Fibroblast of villous mesenchyme (primary cell): ENCODE results near the gene CFAP65. TPM values are rescaled to one million over a fixed set of nuclear protein-coding genes. Genes with fewer than 3 reads are reported as not detected.

Experiments
- DNase-seq: peaks from one replicate; pipeline ENCODE4 v3.0.0-alpha.2; 2010; ENCODE audit warnings: low read depth
- H3K4me3 ChIP-seq: 2 replicates; pipeline ENCODE4 v1.5.1; 2011; ENCODE audit warnings: low read depth, mild to moderate bottlenecking, low read length
- CTCF ChIP-seq: IDR thresholded peaks from 2 replicates; pipeline ENCODE4 v1.5.1; 2012; ENCODE audit warnings: low read depth, mild to moderate bottlenecking, low read length; ENCODE audit not compliant: insufficient read depth
- total RNA-seq: library from RNA; depleted of rRNA; stranded (reverse); fragments of >200 nt; gene quantifications from 2 replicates; pipeline ENCODE4 v1.2.3, GENCODE V29; 2012

CFAP65 gene
- total RNA-seq, 1 donor = not detected

DNA sequence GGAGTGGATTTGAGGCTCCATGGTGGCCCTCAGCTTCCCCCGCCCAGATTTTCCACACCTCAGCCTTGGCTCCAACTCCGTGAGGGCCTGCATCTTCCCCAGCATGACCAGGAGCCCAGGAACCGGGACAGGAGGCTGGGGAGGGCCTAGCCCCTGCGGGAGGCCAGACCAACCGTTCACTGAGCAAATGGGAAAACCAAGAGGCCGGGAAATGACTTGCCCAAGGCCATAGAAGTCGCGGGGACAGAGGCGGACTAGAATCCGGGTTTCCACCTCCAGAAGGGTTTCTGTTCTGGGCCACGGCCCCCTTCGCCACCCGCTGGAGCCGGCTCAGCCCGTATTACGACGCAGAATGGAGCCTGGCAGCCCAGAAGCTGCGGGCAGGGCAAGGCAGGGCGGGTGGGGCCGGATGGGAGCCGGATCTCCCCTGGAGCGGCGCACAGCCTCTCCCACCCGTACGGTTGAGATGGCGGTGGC is 40.2 kb downstream of the CFAP65 start:
- DNase-seq = no peak
- no peak overlapping the region for H3K4me3 ChIP-seq
- no peak for TF ChIP-seq CTCF

GRCh38 chr2:219000569-219000960 is 40.8 kb downstream of the CFAP65 start:
- TF ChIP-seq CTCF = no peak
- no peak overlapping the region for H3K4me3 ChIP-seq

GRCh38 chr2:218999881-219000568 is 41.3 kb downstream of the CFAP65 start:
- DNase-seq = no peak
- H3K4me3 ChIP-seq = no peak overlapping the region
- no peak for TF ChIP-seq CTCF

More at GRCh38 chr2:219000569-219000960, 40.8 kb downstream of the CFAP65 start:
- DNase-seq = no peak

DNA sequence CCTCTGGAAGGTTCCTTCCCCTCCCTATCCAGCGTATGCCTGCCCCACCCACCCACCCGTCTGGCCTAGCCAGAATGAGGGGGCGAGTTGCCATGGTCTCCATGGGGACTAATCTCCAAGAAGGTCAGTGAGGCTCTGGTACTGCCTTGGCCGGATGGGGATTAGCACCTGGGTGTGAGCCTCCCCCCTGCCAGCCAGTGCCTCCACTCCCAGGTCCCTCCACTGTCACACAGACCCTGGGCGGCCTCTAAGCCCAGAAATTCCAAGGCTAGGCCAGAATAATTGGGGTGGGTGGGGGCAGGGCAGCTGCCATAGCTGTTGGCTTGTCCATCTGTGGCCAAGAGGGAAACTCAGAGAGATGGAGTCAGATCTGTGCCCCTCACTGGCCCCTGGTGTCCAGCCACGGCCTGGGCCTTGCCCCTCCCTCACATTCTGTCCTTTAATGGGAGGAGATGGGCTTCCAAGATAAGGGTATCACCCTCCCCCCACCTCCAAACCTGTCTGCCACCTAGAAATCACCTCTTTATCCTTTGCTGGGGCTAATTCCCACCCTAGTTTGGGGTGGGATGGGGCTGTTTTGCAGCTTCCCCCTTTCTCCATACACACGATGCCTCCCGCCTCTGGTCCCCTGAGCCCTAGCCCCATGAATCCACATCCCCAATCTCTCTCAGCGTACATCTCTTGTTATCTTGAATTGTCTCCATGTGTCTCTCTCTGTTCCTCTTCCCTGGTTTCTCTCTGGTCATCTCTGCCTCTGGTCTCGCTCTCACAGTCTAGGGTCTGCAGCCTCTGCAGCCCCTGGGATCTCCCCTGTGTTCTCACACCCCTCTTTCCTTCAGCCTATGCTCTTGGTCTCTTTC is 42.1 kb downstream of the CFAP65 start:
- no peak for TF ChIP-seq CTCF
- no peak for DNase-seq

DNA sequence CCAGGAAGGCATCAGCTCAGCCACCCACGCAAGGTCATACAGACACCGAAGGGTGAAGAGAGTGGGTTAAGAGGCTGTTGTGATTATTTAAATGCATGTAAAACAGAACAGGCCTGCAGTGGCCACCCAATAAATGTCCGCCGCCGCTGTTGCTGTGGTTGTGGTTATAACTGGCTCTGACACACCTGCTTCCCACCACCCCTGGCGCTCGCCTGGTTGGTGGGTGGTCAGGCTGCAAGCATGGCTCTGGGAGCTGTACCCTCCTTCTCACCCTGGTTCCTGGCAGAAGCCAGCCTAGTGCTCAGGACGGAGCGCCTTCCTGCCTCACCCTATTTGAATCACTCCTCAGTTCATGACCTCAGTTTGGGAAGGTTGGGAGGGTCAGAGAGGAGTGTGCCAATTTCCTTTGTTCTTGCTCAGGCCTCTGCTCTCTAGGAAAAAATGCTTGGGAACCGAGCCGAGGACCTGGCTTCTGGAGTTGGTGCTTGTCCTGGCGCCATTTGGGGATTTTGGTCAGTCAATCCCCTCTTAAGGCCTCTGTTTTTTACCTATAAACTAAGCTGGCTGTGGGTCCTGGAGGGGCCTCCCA is 42.8 kb downstream of the CFAP65 start:
- no peak for TF ChIP-seq CTCF
- H3K4me3 ChIP-seq = no peak overlapping the region
- DNase-seq = no peak

More for the DNA sequence above, 42.1 kb downstream of the CFAP65 start:
- no peak overlapping the region for H3K4me3 ChIP-seq

DNA sequence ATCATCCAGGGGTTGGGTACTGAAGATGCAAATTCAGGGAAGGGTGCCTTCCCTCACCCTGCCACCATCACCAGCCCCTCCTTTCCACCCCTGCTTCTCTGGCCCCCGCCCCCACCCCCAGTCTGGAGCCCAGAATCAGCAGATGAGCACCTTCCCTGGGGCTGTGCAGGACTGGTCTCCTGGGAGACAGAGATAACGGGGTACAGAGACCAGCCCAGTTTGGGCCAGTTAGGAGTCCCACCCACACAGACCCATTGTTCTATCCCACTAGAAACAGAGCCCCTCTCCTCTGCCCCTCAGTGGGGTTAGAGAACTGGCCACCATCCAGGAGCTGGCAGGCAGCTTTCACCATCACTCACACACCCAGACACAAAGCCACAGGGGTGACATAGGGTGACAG is 43.6 kb downstream of the CFAP65 start:
- DNase-seq = no peak
- no peak overlapping the region for H3K4me3 ChIP-seq
- no peak for TF ChIP-seq CTCF
